Neuronal stem cell (in vitro differentiated cells): ENCODE results near the gene CCDC149.

Experiments used
- DNase-seq: peaks from one replicate; pipeline ENCODE4 v3.0.0-alpha.2; 2013; ENCODE audit warnings: low spot score
- H2AFZ ChIP-seq: one replicate; pipeline ENCODE4 v1.6.1; 2013; ENCODE audit warnings: mild to moderate bottlenecking, low read length, inconsistent platforms
- H2AK5ac ChIP-seq: 2 replicates; pipeline ENCODE4 v1.6.1; 2013; ENCODE audit warnings: low read depth, mild to moderate bottlenecking, inconsistent platforms, low read length, moderate library complexity, mixed read lengths
- H2BK120ac ChIP-seq: 2 replicates; pipeline ENCODE4 v1.6.1; 2013; ENCODE audit warnings: low read depth, mild to moderate bottlenecking, inconsistent platforms, low read length, moderate library complexity, mixed read lengths
- H2BK12ac ChIP-seq: one replicate; pipeline ENCODE4 v1.6.1; 2013; ENCODE audit warnings: low read length, inconsistent platforms
- H2BK15ac ChIP-seq: 2 replicates; pipeline ENCODE4 v1.6.1; 2013; ENCODE audit warnings: mild to moderate bottlenecking, low read length, inconsistent platforms, mixed read lengths
- H2BK5ac ChIP-seq: one replicate; pipeline ENCODE4 v1.6.1; 2013; ENCODE audit warnings: inconsistent platforms, mild to moderate bottlenecking, low read length, moderate library complexity
- H3K14ac ChIP-seq: one replicate; pipeline ENCODE4 v1.6.1; 2013; ENCODE audit warnings: low read length, inconsistent platforms
- H3K18ac ChIP-seq: 2 replicates; pipeline ENCODE4 v1.6.1; 2013; ENCODE audit warnings: low read length, inconsistent platforms
- H3K23ac ChIP-seq: 2 replicates; pipeline ENCODE4 v1.6.1; 2013; ENCODE audit warnings: low read depth, mild to moderate bottlenecking, mixed read lengths, low read length, inconsistent platforms; ENCODE audit not compliant: poor library complexity
- H3K27ac ChIP-seq: replicated peaks from 3 replicates; pipeline ENCODE4 v1.5.1; 2013; ENCODE audit warnings: low read length, inconsistent platforms
- H3K27me3 ChIP-seq, 3 experiments: 2 replicates each; pipeline ENCODE4 v1.6.1; 2013; ENCODE audit warnings: low read length in 3 of 3, mild to moderate bottlenecking in 2 of 3, inconsistent platforms in 1 of 3, low read depth in 1 of 3, mixed read lengths in 1 of 3, moderate library complexity in 1 of 3; ENCODE audit not compliant: control insufficient read depth in 3 of 3, insufficient read depth in 3 of 3
- H3K36me3 ChIP-seq, 2 donors: replicated peaks in 1 of 2; 2 replicates each; pipeline ENCODE4 v1.6.1; 2013; ENCODE audit warnings: low read length in 2 of 2; ENCODE audit not compliant: control insufficient read depth in 2 of 2, insufficient read depth in 2 of 2
- H3K4ac ChIP-seq: 2 replicates; pipeline ENCODE4 v1.6.1; 2013; ENCODE audit warnings: inconsistent platforms, mild to moderate bottlenecking, low read length, moderate library complexity
- H3K4me1 ChIP-seq, 2 donors: 1 replicate in 1 of 2; 2 replicates in 1 of 2; pipeline ENCODE4 v1.6.1; 2013; ENCODE audit warnings: low read length in 2 of 2, low read depth in 1 of 2; ENCODE audit not compliant: control insufficient read depth in 2 of 2, insufficient read depth in 1 of 2
- H3K4me2 ChIP-seq: one replicate; pipeline ENCODE4 v1.6.1; 2013; ENCODE audit warnings: mild to moderate bottlenecking, low read length, inconsistent platforms; ENCODE audit not compliant: insufficient read depth, poor library complexity, severe bottlenecking
- H3K4me3 ChIP-seq, 2 donors: 2 replicates each; pipeline ENCODE4 v1.5.1; 2013; ENCODE audit warnings: low read length in 2 of 2, mild to moderate bottlenecking in 2 of 2, inconsistent platforms in 1 of 2, moderate library complexity in 1 of 2
- H3K79me1 ChIP-seq: one replicate; pipeline ENCODE4 v1.6.1; 2013; ENCODE audit warnings: low read depth, mild to moderate bottlenecking, inconsistent platforms, low read length, moderate library complexity
- H3K9ac ChIP-seq: one replicate; pipeline ENCODE4 v1.6.1; 2013; ENCODE audit warnings: mild to moderate bottlenecking, low read depth, low read length, inconsistent platforms; ENCODE audit not compliant: poor library complexity
- H3K9me3 ChIP-seq, 2 donors: replicated peaks in 1 of 2; 2 replicates each; pipeline versions ENCODE3 to v1.6.1; 2013; ENCODE audit warnings: low read length in 2 of 2, mild to moderate bottlenecking in 2 of 2, inconsistent platforms in 1 of 2, low read depth in 1 of 2, mixed read lengths in 1 of 2, moderate library complexity in 1 of 2; ENCODE audit not compliant: control insufficient read depth in 2 of 2, insufficient read depth in 1 of 2
- H4K8ac ChIP-seq: one replicate; pipeline ENCODE4 v1.6.1; 2013; ENCODE audit warnings: low read depth, mild to moderate bottlenecking, inconsistent platforms, low read length, moderate library complexity
- H4K91ac ChIP-seq: one replicate; pipeline ENCODE4 v1.6.1; 2013; ENCODE audit warnings: low read length, low read depth, mild to moderate bottlenecking, inconsistent platforms; ENCODE audit not compliant: poor library complexity
- WGBS, 2 donors: extraction: QIAGEN DNeasy Blood & Tissue Kit; methylation state at CpG; one replicate each; pipeline ENCODE4 v1.1.7; 2013; ENCODE audit warnings: missing lambda C conversion rate in 2 of 2, mixed read lengths in 1 of 2; ENCODE audit not compliant: insufficient read length in 2 of 2, insufficient replicate concordance in 1 of 2; ENCODE audit errors: extremely low coverage in 2 of 2; 5-methylcytosine and 5-hydroxymethylcytosine counted together

Gene CCDC149

DNA sequence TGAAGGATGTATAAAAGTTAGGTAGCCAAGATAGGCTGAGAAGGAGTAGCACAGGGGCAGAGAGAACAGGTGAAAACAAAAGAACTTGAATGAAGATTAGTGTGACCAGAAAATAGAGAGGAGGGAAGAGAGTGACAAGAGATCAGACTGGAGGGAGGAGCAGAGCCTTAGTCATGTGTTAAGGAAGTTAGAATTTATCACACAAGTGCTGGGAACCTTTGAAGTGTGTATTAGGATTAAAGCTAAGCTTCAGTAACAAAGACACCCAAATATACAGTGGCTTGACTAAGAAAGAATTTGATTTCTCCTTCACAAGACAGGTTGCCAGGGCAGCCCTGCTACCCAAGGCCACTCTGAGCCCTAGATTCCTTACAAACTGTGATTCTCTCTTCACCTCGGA lies 10.7 kb upstream of the CCDC149 start:
- no peak overlapping the region for H2BK12ac ChIP-seq
- no peak overlapping the region for H2BK5ac ChIP-seq
- H3K23ac ChIP-seq, result no peak overlapping the region
- H3K27me3 ChIP-seq, result peaks cover 0 to 11% (median 0%) of the 10 kb centered on the region in 3 experiments
- no peak overlapping the region for H4K91ac ChIP-seq
- H2BK15ac ChIP-seq, result no peak overlapping the region
- no peak for DNase-seq
- H3K9me3 ChIP-seq, result peaks cover 0 to 4% of the 10 kb centered on the region in 2 donors
- H3K36me3 ChIP-seq, result no peaks in the 10 kb centered on the region
- no peak overlapping the region for H3K18ac ChIP-seq
- H3K4ac ChIP-seq, result no peak overlapping the region
- H3K9ac ChIP-seq, result no peak overlapping the region
- no peak overlapping the region for H3K4me3 ChIP-seq
- H3K4me2 ChIP-seq, result no peak overlapping the region
- H3K14ac ChIP-seq, result no peak overlapping the region
- H2AFZ ChIP-seq, result no peak overlapping the region
- H3K27ac ChIP-seq, result no peak overlapping the region
- no CpG with 5 or more reads among the region's 1 CpG for WGBS, 2 donors
- no peak overlapping the region for H2AK5ac ChIP-seq
- no peaks in the 10 kb centered on the region for H3K79me1 ChIP-seq
- H2BK120ac ChIP-seq, result no peak overlapping the region
- H3K4me1 ChIP-seq, result peaks cover 0 to 1% of the 10 kb centered on the region in 2 donors
- no peak overlapping the region for H4K8ac ChIP-seq

DNA sequence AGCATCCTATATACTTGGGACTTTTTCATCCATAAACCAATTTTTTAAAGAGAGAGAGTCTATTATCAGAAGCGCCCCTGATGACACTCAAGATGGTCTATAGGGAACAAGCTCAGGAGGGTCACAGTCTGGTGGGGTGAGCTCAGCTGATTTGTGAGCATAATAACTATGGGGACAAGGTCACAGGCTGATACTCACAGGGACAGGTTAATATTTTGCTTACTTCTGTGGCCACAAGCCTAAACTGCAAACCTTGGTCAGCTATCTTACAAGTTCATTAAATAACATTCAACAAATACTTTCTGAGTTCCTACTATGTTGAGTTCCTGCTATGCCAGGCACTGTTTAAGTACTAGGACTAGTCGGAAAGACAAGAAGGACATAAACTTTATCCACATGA lies 10.2 kb upstream of the CCDC149 start:
- no CpG with 5 or more reads among the region's 2 CpGs for WGBS, 2 donors
- DNase-seq, result no peak

GRCh38 chr4:24922416-24922815 lies 9.6 kb upstream of the CCDC149 start:
- no peaks in the 10 kb centered on the region for H3K79me1 ChIP-seq
- peaks cover 0 to 10% (median 0%) of the 10 kb centered on the region in 3 experiments for H3K27me3 ChIP-seq
- H3K36me3 ChIP-seq, result no peaks in the 10 kb centered on the region
- H2BK15ac ChIP-seq, result no peak overlapping the region
- no peak overlapping the region for H2BK5ac ChIP-seq
- H3K4me2 ChIP-seq, result no peak overlapping the region
- H2BK120ac ChIP-seq, result no peak overlapping the region
- H3K23ac ChIP-seq, result no peak overlapping the region
- peaks cover 0 to 1% of the 10 kb centered on the region in 2 donors for H3K4me1 ChIP-seq
- WGBS, 2 donors, result no CpG with 5 or more reads among the region's 4 CpGs
- no peak for DNase-seq
- no peak overlapping the region for H3K27ac ChIP-seq
- no peak overlapping the region for H4K91ac ChIP-seq
- H3K14ac ChIP-seq, result no peak overlapping the region
- no peak overlapping the region for H2AK5ac ChIP-seq
- no peak overlapping the region for H4K8ac ChIP-seq
- H3K18ac ChIP-seq, result no peak overlapping the region
- H2BK12ac ChIP-seq, result no peak overlapping the region
- no peak overlapping the region for H3K9ac ChIP-seq
- no peak overlapping the region for H3K4ac ChIP-seq
- H3K4me3 ChIP-seq, result no peak overlapping the region
- H3K9me3 ChIP-seq, result peaks cover 0 to 4% of the 10 kb centered on the region in 2 donors
- H2AFZ ChIP-seq, result no peak overlapping the region

More for the DNA sequence above, 10.2 kb upstream of the CCDC149 start:
- no peak overlapping the region for H2BK5ac ChIP-seq
- no peak overlapping the region for H3K18ac ChIP-seq
- no peak overlapping the region for H2BK12ac ChIP-seq
- no peaks in the 10 kb centered on the region for H3K79me1 ChIP-seq
- H3K23ac ChIP-seq, result no peak overlapping the region
- H2BK120ac ChIP-seq, result no peak overlapping the region
- H3K14ac ChIP-seq, result no peak overlapping the region
- H3K4me3 ChIP-seq, result no peak overlapping the region
- H3K9ac ChIP-seq, result no peak overlapping the region
- peaks cover 0 to 10% (median 0%) of the 10 kb centered on the region in 3 experiments for H3K27me3 ChIP-seq
- H4K8ac ChIP-seq, result no peak overlapping the region
- H2AFZ ChIP-seq, result no peak overlapping the region
- no peak overlapping the region for H3K4me2 ChIP-seq
- H2AK5ac ChIP-seq, result no peak overlapping the region
- H4K91ac ChIP-seq, result no peak overlapping the region
- H3K4ac ChIP-seq, result no peak overlapping the region
- peaks cover 0 to 1% of the 10 kb centered on the region in 2 donors for H3K4me1 ChIP-seq
- no peak overlapping the region for H2BK15ac ChIP-seq
- H3K9me3 ChIP-seq, result peaks cover 0 to 4% of the 10 kb centered on the region in 2 donors
- H3K36me3 ChIP-seq, result no peaks in the 10 kb centered on the region
- H3K27ac ChIP-seq, result no peak overlapping the region

DNA sequence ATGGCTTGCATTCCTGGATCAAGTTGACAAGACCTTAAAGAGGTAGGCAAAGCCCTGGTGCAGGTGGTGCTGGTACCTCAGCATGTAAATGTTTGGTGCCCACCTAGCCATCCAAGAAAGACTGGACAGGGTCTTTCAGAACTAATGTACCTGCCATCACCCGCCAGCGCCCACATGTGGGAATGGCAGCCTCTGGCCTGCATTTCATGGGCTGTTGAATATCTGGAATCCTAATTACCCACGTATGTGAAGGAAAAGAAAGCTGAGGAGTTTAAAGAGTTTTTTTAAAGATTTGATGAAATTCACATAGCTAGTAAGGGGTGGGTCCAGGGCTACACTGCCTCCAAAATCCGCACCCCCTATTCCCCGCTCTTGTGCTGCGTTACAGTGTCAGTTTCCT lies 8.6 kb upstream of the CCDC149 start:
- Histone ChIP-seq H3K27me3 (peaks cover 0 to 10% (median 0%) of the 10 kb centered on the region in 3 experiments), H3K27ac (no peak overlapping the region), H3K79me1 (no peaks in the 10 kb centered on the region), H4K91ac (no peak overlapping the region), H2AFZ (no peak overlapping the region), H3K4me3 (no peak overlapping the region), H3K9ac (no peak overlapping the region), H3K4ac (no peak overlapping the region), H2BK120ac (no peak overlapping the region), H2AK5ac (no peak overlapping the region), H2BK5ac (no peak overlapping the region), H2BK12ac (no peak overlapping the region), H3K9me3 (peaks cover 0 to 4% of the 10 kb centered on the region in 2 donors), H3K36me3 (no peaks in the 10 kb centered on the region), H2BK15ac (no peak overlapping the region), H3K23ac (no peak overlapping the region), H3K4me2 (no peak overlapping the region), H3K14ac (no peak overlapping the region), H4K8ac (no peak overlapping the region), H3K4me1 (peaks cover 0 to 4% of the 10 kb centered on the region in 2 donors), H3K18ac (no peak overlapping the region)
- no CpG with 5 or more reads among the region's 6 CpGs for WGBS, 2 donors
- no peak for DNase-seq
